GM12878 (cell line): Measurements from ENCODE around the gene NEO1. TPM values are rescaled to one million over a fixed set of nuclear protein-coding genes. Genes with fewer than 3 reads are reported as not detected.

Experiments
- ATAC-seq: fragments of 200-7000 bp; cut with Tn5 transposase; 3 replicates; pipeline ENCODE4 v1.9.1; 2020; ENCODE audit warnings: mild to moderate bottlenecking, moderate library complexity
- BruUV-seq: library from RNA; stranded (reverse); fragments of 400-500 nt; replicated peaks from 2 replicates; lab custom pipeline; 2021; lab: Mats Ljungman, UMichigan
- CTCF ChIA-PET: fragments of 300-600 bp; sonication (Branson Sonifier 250); formaldehyde crosslinking; extraction: SDS; loops from one replicate; lab custom pipeline; 2021; ENCODE audit warnings: inconsistent platforms; lab: Yijun Ruan, JAX
- POLR2A ChIA-PET: fragments of 350-600 bp; formaldehyde crosslinking; extraction: SDS; loops from one replicate; lab custom pipeline; 2021; ENCODE audit warnings: inconsistent platforms; lab: Charles Lee
- RAD21 ChIA-PET: fragments of 300-600 bp; sonication (Branson Sonifier 250); formaldehyde crosslinking; loops from one replicate; lab custom pipeline; 2023; ENCODE audit warnings: antibody characterized with exemption; ENCODE audit not compliant: unreplicated experiment; lab: Charles Lee
- SMC1A ChIA-PET: fragments of 300-600 bp; sonication (Branson Sonifier 250); formaldehyde crosslinking; loops from one replicate; lab custom pipeline; 2023; ENCODE audit not compliant: unreplicated experiment, uncharacterized antibody; lab: Charles Lee
- DNase-seq: peaks from one replicate; pipeline ENCODE4 v3.0.0-alpha.2; 2011; ENCODE audit warnings: low read depth, low spot score
- FAIRE-seq: peaks from 3 replicates; lab custom pipeline; 2011; peaks lifted over from hg19 to GRCh38; lab: Jason Lieb, UNC
- H2AFZ ChIP-seq: 2 replicates; pipeline ENCODE4 v1.6.0; 2011; ENCODE audit warnings: low read depth, low read length, control low read depth; ENCODE audit not compliant: control insufficient read depth
- H3K27ac ChIP-seq: 2 replicates; pipeline ENCODE4 v1.5.1; 2011; ENCODE audit warnings: control low read depth; ENCODE audit not compliant: control insufficient read depth, insufficient read depth
- H3K27me3 ChIP-seq, 2 experiments: replicated peaks in 1 of 2; 2 replicates each; pipeline versions ENCODE4 v1.6.0 to v1.6.1; 2011; ENCODE audit warnings: low read length in 1 of 2; ENCODE audit not compliant: control insufficient read depth in 2 of 2, insufficient read depth in 2 of 2
- H3K36me3 ChIP-seq, 2 experiments: 2 replicates each; pipeline ENCODE4 v1.5.1; 2011; ENCODE audit warnings: low read length in 1 of 2; ENCODE audit not compliant: control insufficient read depth in 2 of 2, insufficient read depth in 2 of 2
- H3K4me1 ChIP-seq: 2 replicates; pipeline ENCODE4 v1.6.1; 2011; ENCODE audit warnings: mild to moderate bottlenecking, low read length, moderate library complexity, mixed read lengths; ENCODE audit not compliant: control insufficient read depth, insufficient read depth
- H3K4me2 ChIP-seq: 2 replicates; pipeline ENCODE4 v1.6.0; 2011; ENCODE audit warnings: control low read depth; ENCODE audit not compliant: control insufficient read depth, insufficient read depth
- H3K4me3 ChIP-seq: fragments of 200-600 bp; sonication (generic); 2 replicates; pipeline ENCODE4 v1.5.1; 2016
- H3K79me2 ChIP-seq: 2 replicates; pipeline ENCODE4 v1.6.0; 2011; ENCODE audit warnings: low read length; ENCODE audit not compliant: control insufficient read depth, insufficient read depth
- H3K9ac ChIP-seq: 2 replicates; pipeline ENCODE4 v1.8.0; 2011; ENCODE audit warnings: low read length, control low read depth, mixed read lengths; ENCODE audit not compliant: control insufficient read depth, insufficient read depth
- H3K9me3 ChIP-seq: replicated peaks from 3 replicates; pipeline ENCODE4 v1.5.1; 2011; ENCODE audit warnings: mild to moderate bottlenecking, low read length; ENCODE audit not compliant: control insufficient read depth, insufficient read depth
- H4K20me1 ChIP-seq: 2 replicates; pipeline ENCODE4 v1.6.0; 2011; ENCODE audit not compliant: control insufficient read depth, insufficient read depth
- BMI1 ChIP-seq: fragments of 450-650 bp; IDR thresholded peaks from 2 replicates; pipeline ENCODE4 v1.6.1; 2016; ENCODE audit warnings: mild to moderate bottlenecking, moderate library complexity, borderline replicate concordance
- CBFB ChIP-seq: IDR thresholded peaks from 2 replicates; pipeline ENCODE4 v1.6.1; 2016; ENCODE audit warnings: antibody characterized with exemption, low read depth
- CBX5 ChIP-seq: sonication (generic); IDR thresholded peaks from 2 replicates; pipeline ENCODE4 v1.6.1; 2016; ENCODE audit warnings: low read depth, moderate library complexity, mild to moderate bottlenecking, inconsistent platforms
- EED ChIP-seq: sonication (generic); IDR thresholded peaks from 2 replicates; pipeline ENCODE4 v1.6.1; 2016; ENCODE audit warnings: antibody characterized with exemption, low read depth
- FOXM1 ChIP-seq: IDR thresholded peaks from 2 replicates; pipeline ENCODE4 v1.6.1; 2012; ENCODE audit warnings: low read depth, mild to moderate bottlenecking, inconsistent platforms, low read length, moderate library complexity
- IKZF2 ChIP-seq, 2 experiments: fragments of 450-650 bp; IDR thresholded peaks; 2 replicates each; pipeline ENCODE4 v1.6.1; 2017; ENCODE audit warnings: mild to moderate bottlenecking in 2 of 2, moderate library complexity in 2 of 2
- JUND ChIP-seq: IDR thresholded peaks from 2 replicates; pipeline ENCODE4 v1.6.1; 2012; ENCODE audit warnings: low read depth, mild to moderate bottlenecking, low read length, improper control_type of control experiment, moderate library complexity
- KLF5 ChIP-seq: fragments of 450-650 bp; IDR thresholded peaks from 2 replicates; pipeline ENCODE4 v1.6.1; 2014; ENCODE audit warnings: mild to moderate bottlenecking; ENCODE audit not compliant: partially characterized antibody
- MTA2 ChIP-seq: fragments of 450-650 bp; IDR thresholded peaks from 2 replicates; pipeline ENCODE4 v1.6.1; 2016; ENCODE audit warnings: low read depth, mild to moderate bottlenecking, moderate library complexity
- NRF1 ChIP-seq: conservative IDR thresholded peaks from 2 replicates; pipeline ENCODE4 v1.6.1; 2011; ENCODE audit warnings: mild to moderate bottlenecking, low read depth, low read length, improper control_type of control experiment
- POLR2AphosphoS2 ChIP-seq: IDR thresholded peaks from 2 replicates; pipeline ENCODE4 v1.6.1; 2011; ENCODE audit warnings: low read depth, mild to moderate bottlenecking, low read length, improper control_type of control experiment, moderate library complexity
- RAD21 ChIP-seq: IDR thresholded peaks from 2 replicates; pipeline ENCODE4 v1.6.1; 2011; ENCODE audit warnings: mild to moderate bottlenecking, low read depth, low read length, moderate library complexity; ENCODE audit not compliant: insufficient read depth
- SMAD5 ChIP-seq: IDR thresholded peaks from 2 replicates; pipeline ENCODE4 v1.6.1; 2016; ENCODE audit warnings: antibody characterized with exemption, low read depth
- SMARCA5 ChIP-seq: fragments of 450-650 bp; IDR thresholded peaks from 2 replicates; pipeline ENCODE4 v1.6.1; 2017; ENCODE audit warnings: mild to moderate bottlenecking
- SP1 ChIP-seq: IDR thresholded peaks from one replicate; pipeline ENCODE4 v1.6.1; 2011; ENCODE audit warnings: low read depth, low read length
- SRF ChIP-seq, 2 experiments: IDR thresholded peaks; 2 replicates each; pipeline ENCODE4 v1.6.1; 2011; ENCODE audit warnings: low read depth in 2 of 2, low read length in 2 of 2, mild to moderate bottlenecking in 1 of 2, moderate library complexity in 1 of 2
- TCF3 ChIP-seq: IDR thresholded peaks from 2 replicates; pipeline ENCODE4 v1.6.1; 2012; ENCODE audit warnings: low read depth, mild to moderate bottlenecking, low read length, borderline replicate concordance; ENCODE audit not compliant: insufficient read depth
- ZBED1 ChIP-seq: IDR thresholded peaks from 2 replicates; pipeline ENCODE4 v1.6.1; 2016; ENCODE audit warnings: borderline replicate concordance
- WGBS: methylation state at CpG from one replicate; pipeline ENCODE4 v1.1.6; 2016; ENCODE audit warnings: low lambda C conversion rate; ENCODE audit not compliant: insufficient replicate concordance, insufficient coverage; ENCODE audit errors: missing lambda C conversion rate; 5-methylcytosine and 5-hydroxymethylcytosine counted together
- in situ Hi-C: fragments of 300-500 bp; cut with MboI; formaldehyde crosslinking; loops from 9 replicates; pipeline ENCODE4 v1.14.3; 2018; ENCODE audit warnings: mixed read lengths
- intact Hi-C: fragments of 100-400 bp; cut with micrococcal nuclease; formaldehyde crosslinking; loops from one replicate; pipeline ENCODE4 v1.14.2; 2022; ENCODE audit not compliant: unreplicated experiment
- polyA plus RNA-seq, 11 experiments: library from polyadenylated mRNA; depleted of rRNA in 4 of 11; unstranded in 6 of 11; stranded (reverse) in 5 of 11; fragments of >200 nt; fragmentation: Nextera tagmentation in 4 of 11; fragmentation: Illumina TruSeq in 1 of 11; extraction: Ambion mirVana in 4 of 11; extraction: Trizol in 1 of 11; gene quantifications; 1 replicate in 1 of 11; 2 replicates in 10 of 11; pipeline versions ENCODE4 v1.2.1 to v1.2.3, GENCODE V29; 2011 to 2016; ENCODE audit warnings: inconsistent platforms in 2 of 11, missing spikeins in 2 of 11, low read depth in 1 of 11
- total RNA-seq, 4 experiments: library from RNA; depleted of rRNA in 3 of 4; stranded (reverse); fragments of >200 nt in 3 of 4; fragmentation: Illumina TruSeq in 1 of 4; extraction: Trizol in 1 of 4; gene quantifications; 2 replicates each; pipeline versions ENCODE4 v1.2.1 to v1.2.3, GENCODE V29; 2013 to 2021
- TF ChIP-seq, protein P1 (sequence below): fragments of 450-650 bp; IDR thresholded peaks from 2 replicates; pipeline ENCODE4 v1.6.1; 2017; ENCODE audit warnings: mild to moderate bottlenecking
- TF ChIP-seq, protein P2 (sequence below): fragments of 450-650 bp; IDR thresholded peaks from 2 replicates; pipeline ENCODE4 v1.6.1; 2014; ENCODE audit warnings: mild to moderate bottlenecking

NEO1 gene
- total and polyA plus RNA-seq, 10 of the 15 experiments (the other 5 are each of a cell fraction or from before 2014, with no cell fraction given): 0.03 to 2.0 (median 0.32) TPM

DNA sequence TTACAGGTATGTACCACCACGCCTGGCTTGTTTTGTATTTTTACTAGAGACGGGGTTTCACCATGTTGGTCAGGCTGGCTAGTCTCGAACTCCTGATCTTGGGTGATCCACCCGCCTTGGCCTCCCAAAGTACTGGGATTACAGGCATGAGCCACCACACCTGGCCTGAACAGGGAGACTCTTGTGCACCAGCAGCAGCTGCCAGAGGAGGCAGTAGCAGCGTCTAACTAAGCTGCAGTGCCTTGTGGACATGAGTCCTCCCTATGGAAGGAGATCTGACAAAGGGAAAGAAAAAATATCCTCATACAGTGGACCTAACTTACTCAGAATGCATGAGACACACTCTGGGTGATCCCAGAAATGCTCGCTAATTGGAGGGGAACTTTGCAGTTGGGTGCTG is 36.8 kb upstream of the NEO1 start:
- Histone ChIP-seq H3K9me3 (no peaks in the 10 kb centered on the region), H2AFZ (no peak overlapping the region), H3K4me2 (no peak overlapping the region), H3K36me3 (no peaks in the 10 kb centered on the region), H3K79me2 (no peaks in the 10 kb centered on the region), H3K4me3 (no peak overlapping the region), H3K27ac (no peak overlapping the region), H3K9ac (no peak overlapping the region), H3K4me1 (no peaks in the 10 kb centered on the region), H4K20me1 (no peaks in the 10 kb centered on the region), H3K27me3 (peaks cover 0 to 4% of the 10 kb centered on the region in 2 experiments; a peak in 1 of 4 replicates)
- in situ Hi-C loops (no loop called here), intact Hi-C loops (no loop called here)
- TF ChIP-seq POLR2AphosphoS2: no peak
- no peak for TF ChIP-seq IKZF2 (IDR thresholded peaks at IDR 0.05)
- TF ChIP-seq SMARCA5: no peak
- no peak for TF ChIP-seq NRF1
- TF ChIP-seq CBX5: no peak
- TF ChIP-seq JUND: no peak
- no peak for TF ChIP-seq TCF3
- no peak for TF ChIP-seq FOXM1
- no peak for TF ChIP-seq SP1
- no peak for TF ChIP-seq EED
- TF ChIP-seq BMI1: no peak
- no peak for TF ChIP-seq CBFB
- TF ChIP-seq ZBED1: no peak
- no peak for TF ChIP-seq SMAD5
- TF ChIP-seq, protein P1, sequence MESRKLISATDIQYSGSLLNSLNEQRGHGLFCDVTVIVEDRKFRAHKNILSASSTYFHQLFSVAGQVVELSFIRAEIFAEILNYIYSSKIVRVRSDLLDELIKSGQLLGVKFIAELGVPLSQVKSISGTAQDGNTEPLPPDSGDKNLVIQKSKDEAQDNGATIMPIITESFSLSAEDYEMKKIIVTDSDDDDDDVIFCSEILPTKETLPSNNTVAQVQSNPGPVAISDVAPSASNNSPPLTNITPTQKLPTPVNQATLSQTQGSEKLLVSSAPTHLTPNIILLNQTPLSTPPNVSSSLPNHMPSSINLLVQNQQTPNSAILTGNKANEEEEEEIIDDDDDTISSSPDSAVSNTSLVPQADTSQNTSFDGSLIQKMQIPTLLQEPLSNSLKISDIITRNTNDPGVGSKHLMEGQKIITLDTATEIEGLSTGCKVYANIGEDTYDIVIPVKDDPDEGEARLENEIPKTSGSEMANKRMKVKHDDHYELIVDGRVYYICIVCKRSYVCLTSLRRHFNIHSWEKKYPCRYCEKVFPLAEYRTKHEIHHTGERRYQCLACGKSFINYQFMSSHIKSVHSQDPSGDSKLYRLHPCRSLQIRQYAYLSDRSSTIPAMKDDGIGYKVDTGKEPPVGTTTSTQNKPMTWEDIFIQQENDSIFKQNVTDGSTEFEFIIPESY: no peak
- no peak for TF ChIP-seq SRF (IDR thresholded peaks at IDR 0.05; ENCODE audit: low read depth in 2 of 2, low read length in 2 of 2)
- TF ChIP-seq, protein P2, sequence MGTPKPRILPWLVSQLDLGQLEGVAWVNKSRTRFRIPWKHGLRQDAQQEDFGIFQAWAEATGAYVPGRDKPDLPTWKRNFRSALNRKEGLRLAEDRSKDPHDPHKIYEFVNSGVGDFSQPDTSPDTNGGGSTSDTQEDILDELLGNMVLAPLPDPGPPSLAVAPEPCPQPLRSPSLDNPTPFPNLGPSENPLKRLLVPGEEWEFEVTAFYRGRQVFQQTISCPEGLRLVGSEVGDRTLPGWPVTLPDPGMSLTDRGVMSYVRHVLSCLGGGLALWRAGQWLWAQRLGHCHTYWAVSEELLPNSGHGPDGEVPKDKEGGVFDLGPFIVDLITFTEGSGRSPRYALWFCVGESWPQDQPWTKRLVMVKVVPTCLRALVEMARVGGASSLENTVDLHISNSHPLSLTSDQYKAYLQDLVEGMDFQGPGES: no peak
- no peak for TF ChIP-seq RAD21
- no peak for TF ChIP-seq KLF5
- no peak for TF ChIP-seq MTA2
- no TSS peak for BruUV-seq
- CTCF ChIA-PET: no interaction called here
- RAD21 ChIA-PET: no interaction called here
- SMC1A ChIA-PET: no interaction called here
- WGBS: 40% methylated on average over 6 of the region's 6 CpGs
- no peak for FAIRE-seq
- no peak for DNase-seq
- no peak for ATAC-seq
- POLR2A ChIA-PET: no interaction called here
